Subcutaneous preadipocyte (primary cell): Measurements from ENCODE around the gene NYNRIN. TPM values are rescaled to one million over a fixed set of nuclear protein-coding genes. Genes with fewer than 3 reads are reported as not detected.

Experiments
- small RNA-seq: library from RNA; depleted of rRNA; stranded (forward); fragments of <200 nt; gene quantifications from one replicate; pipeline ENCODE3, GENCODE V24; 2012
- total RNA-seq: library from RNA; depleted of rRNA; stranded (reverse); fragments of >200 nt; gene quantifications from 2 replicates; pipeline ENCODE4 v1.2.3, GENCODE V29; 2012

NYNRIN gene
- 3.9 and 4.8 TPM in 2 replicates for total RNA-seq

GRCh38 chr14:24398653-24399446, at the start of gene NYNRIN:
Gene NYNRIN (plus strand): TSS chr14:24399003. CDS start chr14:24399247, 244 bp downstream.

GRCh38 chr14:24367514-24368211, 31.1 kb upstream of the NYNRIN start, which contains the start of gene NFATC4:
Gene NFATC4 (plus strand): TSS chr14:24368184. CDS start chr14:24368341, 157 bp downstream.

DNA sequence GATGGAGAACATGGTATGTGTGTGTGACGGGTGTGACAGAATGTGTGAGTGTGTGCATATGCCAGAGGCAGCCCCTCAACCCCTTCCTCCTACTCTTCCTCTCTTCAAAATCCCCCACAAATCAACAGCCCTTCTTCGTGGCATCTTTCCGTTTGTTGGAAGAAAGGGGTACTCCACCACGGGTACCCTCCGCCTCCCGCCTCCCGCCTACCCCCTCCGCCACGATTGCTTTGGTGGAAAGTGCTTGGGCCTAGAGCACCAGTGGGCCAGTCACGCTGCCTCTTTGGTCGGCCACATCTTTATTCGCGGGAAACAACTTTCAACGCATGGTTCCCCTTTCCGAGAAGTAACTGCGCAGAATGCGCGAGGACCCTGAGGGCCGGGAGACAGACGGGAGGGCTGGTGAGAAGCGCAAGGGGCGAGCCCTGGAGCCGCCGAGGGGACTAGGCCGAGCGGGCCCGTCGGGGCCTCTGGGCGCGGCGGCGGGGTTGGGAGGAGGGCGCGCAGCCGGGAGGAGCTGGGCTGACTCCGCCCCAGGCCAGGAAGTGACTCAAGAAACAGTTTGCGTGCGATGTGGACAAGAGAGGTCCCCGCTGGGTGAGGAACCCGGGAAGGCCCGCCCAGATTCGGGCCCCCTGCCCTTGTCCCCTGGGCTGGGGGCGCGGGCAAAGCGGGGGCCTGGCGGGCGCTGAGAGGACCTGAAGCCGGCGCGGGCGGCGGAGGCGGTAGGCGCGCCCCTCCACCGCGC, 30.8 kb downstream of the NYNRIN start, which contains the start of the genes CBLN3 and KHNYN:
Gene CBLN3, minus strand, starts transcription at position 274 of the 748 bp plus-strand sequence. CDS start 614 bp downstream, outside the sequence.
Gene KHNYN, plus strand, starts transcription at position 560 of the 748 bp plus-strand sequence. CDS start 777 bp downstream, outside the sequence.

DNA sequence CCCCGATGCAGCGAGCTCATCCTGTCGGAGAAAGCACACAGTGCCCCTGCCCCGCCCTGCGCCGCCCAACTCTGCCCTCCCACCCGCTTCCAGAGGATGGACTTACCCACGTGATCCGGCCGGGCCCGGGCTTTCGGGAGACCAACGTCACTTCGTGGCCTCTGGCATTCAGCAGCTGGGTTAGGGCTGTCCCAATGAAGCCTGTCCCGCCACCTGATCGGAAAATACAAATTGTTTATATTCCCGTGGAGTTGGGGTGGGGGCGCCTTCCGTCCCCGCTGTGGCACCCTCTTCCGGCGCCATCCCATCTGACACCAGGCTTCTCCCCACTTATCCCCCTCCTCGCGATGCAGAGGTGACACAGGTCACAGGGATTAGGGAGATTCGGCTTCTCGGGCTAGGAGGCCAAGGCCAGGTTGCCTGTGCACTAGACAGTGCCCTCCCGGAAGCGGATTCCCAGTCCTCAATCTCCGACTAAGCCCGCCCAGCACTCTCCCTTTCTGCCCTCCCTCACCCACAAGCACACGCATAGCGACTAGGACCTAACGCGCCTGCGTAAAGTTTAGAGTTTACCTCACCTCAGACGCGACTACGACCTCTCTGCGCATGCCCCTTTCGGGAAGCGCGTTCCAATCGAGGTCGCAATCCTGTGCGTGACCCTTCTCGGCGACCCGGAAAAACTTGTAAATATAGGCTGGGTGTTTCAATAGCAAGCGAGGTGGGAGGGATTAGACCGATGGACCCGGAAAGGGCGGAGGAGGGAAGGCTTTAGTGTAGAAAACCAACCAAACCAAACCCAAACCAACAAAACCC, 43.6 kb downstream of the NYNRIN start, which contains the start of gene SDR39U1:
Gene SDR39U1, minus strand, starts transcription at position 537 of the 813 bp plus-strand sequence. Its CDS starts 7 bp downstream, at position 530.

Small RNA genes lying within 50 kb of the gene (small RNA-seq; reads per million reads assigned to genes)
- gene RF00026, result not detected

Other genes with a start within 250 kb of the NYNRIN start
- 38.3 and 59.5 TPM in 2 replicates for gene IRF9, start 237.7 kb upstream of the NYNRIN start, total RNA-seq
- 1.8 TPM in 2 replicates for gene REC8, start 226.9 kb upstream of the NYNRIN start, total RNA-seq
- gene IPO4, start 210.2 kb upstream of the NYNRIN start, total RNA-seq, result 74.6 and 97.4 TPM in 2 replicates
- 53.2 and 56.2 TPM in 2 replicates for gene TM9SF1, start 203.6 kb upstream of the NYNRIN start, total RNA-seq
- under 0.01 and 0.20 TPM in 2 replicates for gene TSSK4, start 193.3 kb upstream of the NYNRIN start, total RNA-seq
- 10.0 and 10.3 TPM in 2 replicates for gene CHMP4A, start 185.5 kb upstream of the NYNRIN start, total RNA-seq
- 10.8 and 14.7 TPM in 2 replicates for gene MDP1, start 182.9 kb upstream of the NYNRIN start, total RNA-seq
- gene NEDD8, start 166.6 kb upstream of the NYNRIN start, total RNA-seq, result 84.3 and 102 TPM in 2 replicates
- 54.2 and 64.3 TPM in 2 replicates for gene GMPR2, start 166.1 kb upstream of the NYNRIN start, total RNA-seq
- gene TINF2, start 156.4 kb upstream of the NYNRIN start, total RNA-seq, result 37.7 and 46.3 TPM in 2 replicates
- gene TGM1, start 135.8 kb upstream of the NYNRIN start, total RNA-seq, result 0.78 and 1.1 TPM in 2 replicates
- gene RABGGTA, start 127.4 kb upstream of the NYNRIN start, total RNA-seq, result 22.4 and 30.1 TPM in 2 replicates
- gene DHRS1, start 99.2 kb upstream of the NYNRIN start, total RNA-seq, result 10.0 and 16.2 TPM in 2 replicates
- 19.1 and 27.2 TPM in 2 replicates for gene NOP9, start 99.2 kb upstream of the NYNRIN start, total RNA-seq
- 1.2 and 2.2 TPM in 2 replicates for gene CIDEB, start 91.0 kb upstream of the NYNRIN start, total RNA-seq
- 5.3 and 5.5 TPM in 2 replicates for gene LTB4R2, start 88.9 kb upstream of the NYNRIN start, total RNA-seq
- gene LTB4R, start 87.5 kb upstream of the NYNRIN start, total RNA-seq, result 1.4 and 2.2 TPM in 2 replicates
- 3.7 and 11.5 TPM in 2 replicates for gene ADCY4, start 63.9 kb upstream of the NYNRIN start, total RNA-seq
- gene RIPK3, start 59.0 kb upstream of the NYNRIN start, total RNA-seq, result 3.7 TPM in 2 replicates
- 53.3 and 54.0 TPM in 2 replicates for gene NFATC4, start 30.8 kb upstream of the NYNRIN start, total RNA-seq
- gene CBLN3, start 30.7 kb downstream of the NYNRIN start, total RNA-seq, result 1.4 and 4.4 TPM in 2 replicates
- 36.4 and 44.2 TPM in 2 replicates for gene KHNYN, start 31.0 kb downstream of the NYNRIN start, total RNA-seq
- gene SDR39U1, start 43.8 kb downstream of the NYNRIN start, total RNA-seq, result 9.6 and 12.9 TPM in 2 replicates
- not detected in 2 replicates for gene CMA1, start 109.3 kb downstream of the NYNRIN start, total RNA-seq
- gene CTSG, start 177.2 kb downstream of the NYNRIN start, total RNA-seq, result not detected in 2 replicates
- not detected in 2 replicates for gene GZMH, start 210.7 kb downstream of the NYNRIN start, total RNA-seq
- not detected in 2 replicates for gene GZMB, start 235.2 kb downstream of the NYNRIN start, total RNA-seq